SK-N-SH (cell line): ENCODE results near the gene HEXD.

Experiments used
- CTCF ChIP-seq: fragments of 200-600 bp; sonication (generic); IDR thresholded peaks from 2 replicates; pipeline ENCODE4 v1.6.1; 2017; ENCODE audit warnings: antibody characterized with exemption, mild to moderate bottlenecking, moderate library complexity
- EP300 ChIP-seq, 2 experiments: IDR thresholded peaks; 2 replicates each; pipeline versions ENCODE4 v1.4.0 to v1.6.1; 2012; ENCODE audit warnings: borderline replicate concordance in 1 of 2, low read depth in 1 of 2, low read length in 1 of 2
- MAX ChIP-seq: IDR thresholded peaks from 2 replicates; pipeline ENCODE4 v1.4.0; 2012; ENCODE audit warnings: low read depth
- MEF2A ChIP-seq: IDR thresholded peaks from 2 replicates; pipeline ENCODE4 v1.4.0; 2012; ENCODE audit warnings: low read depth, borderline replicate concordance
- MXI1 ChIP-seq: IDR thresholded peaks from 2 replicates; pipeline ENCODE4 v1.6.1; 2012; ENCODE audit warnings: mild to moderate bottlenecking, low read depth, low read length, improper control_type of control experiment
- POLR2AphosphoS5 ChIP-seq: IDR thresholded peaks from 2 replicates; pipeline ENCODE4 v1.6.1; 2012; ENCODE audit warnings: low read depth, low read length
- REST ChIP-seq: IDR thresholded peaks from 2 replicates; pipeline ENCODE4 v1.6.1; 2012; ENCODE audit warnings: mild to moderate bottlenecking, low read depth, low read length, moderate library complexity
- RXRA ChIP-seq: IDR thresholded peaks from 2 replicates; pipeline ENCODE4 v1.4.0; 2012; ENCODE audit warnings: low read depth, mild to moderate bottlenecking, borderline replicate concordance
- SMC3 ChIP-seq: IDR thresholded peaks from 2 replicates; pipeline ENCODE4 v1.6.1; 2012; ENCODE audit warnings: low read depth, low read length, improper control_type of control experiment
- YY1 ChIP-seq: IDR thresholded peaks from 2 replicates; pipeline ENCODE4 v1.4.0; 2012; ENCODE audit warnings: low read depth, mild to moderate bottlenecking
- TF ChIP-seq, protein P1 (sequence below): IDR thresholded peaks from 2 replicates; pipeline ENCODE4 v1.4.0; 2012; ENCODE audit warnings: low read depth, borderline replicate concordance

DNA sequence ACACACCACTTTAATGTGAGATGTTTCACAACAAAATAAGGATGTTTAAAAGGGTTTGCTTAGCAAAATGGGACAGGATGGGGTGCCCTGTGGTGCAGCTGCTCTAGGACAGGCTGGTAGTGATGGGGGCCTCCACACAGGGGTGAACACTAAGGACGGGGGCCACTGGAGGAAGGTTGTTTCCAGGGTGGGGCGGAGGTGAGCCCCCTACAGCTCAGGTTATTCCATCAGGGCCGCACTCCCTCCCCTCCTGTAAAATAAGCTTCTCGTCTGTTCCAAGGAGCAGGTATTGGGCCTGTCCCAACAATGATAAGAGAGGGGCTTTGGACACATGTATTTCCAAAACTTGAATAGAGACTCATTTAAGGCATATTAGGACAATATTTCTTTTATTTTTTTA, 1.9 kb upstream of the HEXD start:
- no peak for TF ChIP-seq CTCF
- TF ChIP-seq RXRA: no peak
- no peak for TF ChIP-seq MAX
- no peak for TF ChIP-seq EP300 (IDR thresholded peaks at IDR 0.05; ENCODE audit: borderline replicate concordance in 1 of 2, low read depth in 1 of 2, low read length in 1 of 2)
- TF ChIP-seq POLR2AphosphoS5: no peak
- TF ChIP-seq YY1: no peak
- no peak for TF ChIP-seq SMC3
- TF ChIP-seq MEF2A: no peak
- no peak for TF ChIP-seq REST
- TF ChIP-seq, protein P1, sequence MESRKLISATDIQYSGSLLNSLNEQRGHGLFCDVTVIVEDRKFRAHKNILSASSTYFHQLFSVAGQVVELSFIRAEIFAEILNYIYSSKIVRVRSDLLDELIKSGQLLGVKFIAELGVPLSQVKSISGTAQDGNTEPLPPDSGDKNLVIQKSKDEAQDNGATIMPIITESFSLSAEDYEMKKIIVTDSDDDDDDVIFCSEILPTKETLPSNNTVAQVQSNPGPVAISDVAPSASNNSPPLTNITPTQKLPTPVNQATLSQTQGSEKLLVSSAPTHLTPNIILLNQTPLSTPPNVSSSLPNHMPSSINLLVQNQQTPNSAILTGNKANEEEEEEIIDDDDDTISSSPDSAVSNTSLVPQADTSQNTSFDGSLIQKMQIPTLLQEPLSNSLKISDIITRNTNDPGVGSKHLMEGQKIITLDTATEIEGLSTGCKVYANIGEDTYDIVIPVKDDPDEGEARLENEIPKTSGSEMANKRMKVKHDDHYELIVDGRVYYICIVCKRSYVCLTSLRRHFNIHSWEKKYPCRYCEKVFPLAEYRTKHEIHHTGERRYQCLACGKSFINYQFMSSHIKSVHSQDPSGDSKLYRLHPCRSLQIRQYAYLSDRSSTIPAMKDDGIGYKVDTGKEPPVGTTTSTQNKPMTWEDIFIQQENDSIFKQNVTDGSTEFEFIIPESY: no peak
- TF ChIP-seq MXI1: no peak
